Peyer's patch (tissue), 4 donors: ENCODE data around the gene ZDHHC8. TPM values are rescaled to one million over a fixed set of nuclear protein-coding genes. Genes with fewer than 3 reads are reported as not detected.

ENCODE experiments used
- DNase-seq, 3 donors: peaks; one replicate each; pipeline ENCODE4 v3.0.0-alpha.2; 2017 to 2019
- H3K27ac ChIP-seq, 4 donors: fragments of 200-600 bp; sonication (generic); one replicate each; pipeline ENCODE4 v1.5.1; 2016 to 2019
- H3K27me3 ChIP-seq, 2 donors: fragments of 200-600 bp; sonication (generic); one replicate each; pipeline ENCODE4 v1.5.1; 2019
- H3K36me3 ChIP-seq, 3 donors: fragments of 200-600 bp; sonication (generic); one replicate each; pipeline ENCODE4 v1.5.1; 2016 to 2019
- H3K4me1 ChIP-seq, 4 donors: fragments of 200-600 bp; sonication (generic); one replicate each; pipeline ENCODE4 v1.5.1; 2016 to 2019
- H3K4me3 ChIP-seq, 4 donors: fragments of 200-600 bp; sonication (generic); 1 replicate in 3 of 4; 2 replicates in 1 of 4; pipeline ENCODE4 v1.5.1; 2016 to 2019; ENCODE audit warnings: mild to moderate bottlenecking in 1 of 4
- H3K9me3 ChIP-seq, 4 donors: fragments of 200-600 bp; sonication (generic); one replicate each; pipeline ENCODE4 v1.5.1; 2016 to 2019; ENCODE audit warnings: mild to moderate bottlenecking in 1 of 4
- CTCF ChIP-seq, 6 experiments: fragments of 450-650 bp in 4 of 6; fragments of 200-600 bp in 2 of 6; sonication (generic) in 1 of 6; IDR thresholded peaks; one replicate each; pipeline ENCODE4 v1.5.1; 2017 to 2019; ENCODE audit warnings: antibody characterized with exemption in 6 of 6, mild to moderate bottlenecking in 3 of 6, moderate library complexity in 1 of 6
- POLR2A ChIP-seq, 2 donors: fragments of 450-650 bp; IDR thresholded peaks; one replicate each; pipeline ENCODE4 v1.5.1; 2017; ENCODE audit warnings: antibody characterized with exemption in 2 of 2, mild to moderate bottlenecking in 2 of 2, moderate library complexity in 2 of 2
- total RNA-seq, 4 donors: library from RNA; depleted of rRNA; stranded (reverse); fragments of >200 nt; gene quantifications; one replicate each; pipeline ENCODE4 v1.1.0, GENCODE V29; 2016

ZDHHC8 gene
- total RNA-seq, 4 donors from 2014 or later, result 4.1 to 37.0 (median 22.6) TPM

DNA sequence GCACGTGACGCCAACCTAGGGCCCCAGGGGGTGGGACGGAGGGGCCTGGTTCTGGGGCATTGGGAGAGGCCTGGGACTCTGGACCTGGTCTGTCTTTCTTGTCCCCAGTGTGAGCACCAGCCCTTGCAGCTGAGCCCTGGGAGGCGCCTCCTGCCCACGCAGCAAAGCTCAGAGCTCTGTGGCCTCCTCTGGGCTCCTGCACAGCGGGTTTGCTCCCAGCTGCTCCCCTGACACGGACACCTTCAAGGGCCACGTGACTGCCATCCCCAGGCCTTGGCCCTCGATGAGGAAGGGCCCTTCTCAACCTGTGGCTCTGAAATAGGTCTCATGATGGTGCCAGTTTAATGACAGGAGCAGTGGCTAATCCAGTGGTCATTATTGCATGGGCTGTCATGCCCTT lies 50.8 kb downstream of the ZDHHC8 start:
- Histone ChIP-seq H3K4me3 (no peak overlapping the region), H3K36me3 (no peaks in the 10 kb centered on the region), H3K27ac (no peak overlapping the region), H3K27me3 (no peaks in the 10 kb centered on the region), H3K4me1 (peaks cover 0 to 4% (median 0%) of the 10 kb centered on the region in 4 donors), H3K9me3 (no peaks in the 10 kb centered on the region)
- no peak for DNase-seq
- TF ChIP-seq POLR2A (IDR thresholded peaks at IDR 0.05) (no peak), CTCF (IDR thresholded peaks at IDR 0.05) (no peak)

DNA sequence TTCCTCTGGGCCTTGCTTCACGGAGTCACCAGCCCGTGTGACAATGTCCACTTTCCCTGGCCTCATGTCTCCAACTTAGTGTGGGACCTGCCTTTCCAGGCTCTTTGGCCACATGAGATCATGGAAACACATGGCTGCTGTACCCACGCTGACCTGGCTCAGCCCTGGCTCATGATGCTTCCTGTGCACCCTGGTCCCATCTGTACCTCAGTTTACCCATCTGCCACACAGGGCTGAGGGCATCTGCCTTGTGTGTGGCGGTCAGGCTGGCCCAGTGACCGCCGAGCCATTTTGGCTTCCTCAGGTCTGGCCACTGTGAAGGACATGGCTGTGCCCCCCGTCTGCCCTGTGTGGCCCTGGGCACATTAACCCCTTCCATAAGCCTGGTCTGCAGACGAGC lies 51.5 kb downstream of the ZDHHC8 start:
- no peak for DNase-seq
- peaks cover 0 to 4% (median 0%) of the 10 kb centered on the region in 4 donors for H3K4me1 ChIP-seq
- TF ChIP-seq CTCF (IDR thresholded peaks at IDR 0.05), result no peak
- TF ChIP-seq POLR2A (IDR thresholded peaks at IDR 0.05), result no peak
- no peaks in the 10 kb centered on the region for H3K27me3 ChIP-seq
- H3K27ac ChIP-seq, result no peak overlapping the region
- no peak overlapping the region for H3K4me3 ChIP-seq
- H3K9me3 ChIP-seq, result no peaks in the 10 kb centered on the region
- H3K36me3 ChIP-seq, result no peaks in the 10 kb centered on the region

GRCh38 chr22:20183823-20184222 lies 52.2 kb downstream of the ZDHHC8 start:
- Histone ChIP-seq H3K36me3 (no peaks in the 10 kb centered on the region), H3K4me3 (no peak overlapping the region), H3K9me3 (no peaks in the 10 kb centered on the region), H3K27ac (no peak overlapping the region), H3K4me1 (peaks cover 0 to 4% (median 0%) of the 10 kb centered on the region in 4 donors), H3K27me3 (no peaks in the 10 kb centered on the region)
- TF ChIP-seq POLR2A (IDR thresholded peaks at IDR 0.05), result no peak
- TF ChIP-seq CTCF (IDR thresholded peaks at IDR 0.05), result no peak
- no peak for DNase-seq

DNA sequence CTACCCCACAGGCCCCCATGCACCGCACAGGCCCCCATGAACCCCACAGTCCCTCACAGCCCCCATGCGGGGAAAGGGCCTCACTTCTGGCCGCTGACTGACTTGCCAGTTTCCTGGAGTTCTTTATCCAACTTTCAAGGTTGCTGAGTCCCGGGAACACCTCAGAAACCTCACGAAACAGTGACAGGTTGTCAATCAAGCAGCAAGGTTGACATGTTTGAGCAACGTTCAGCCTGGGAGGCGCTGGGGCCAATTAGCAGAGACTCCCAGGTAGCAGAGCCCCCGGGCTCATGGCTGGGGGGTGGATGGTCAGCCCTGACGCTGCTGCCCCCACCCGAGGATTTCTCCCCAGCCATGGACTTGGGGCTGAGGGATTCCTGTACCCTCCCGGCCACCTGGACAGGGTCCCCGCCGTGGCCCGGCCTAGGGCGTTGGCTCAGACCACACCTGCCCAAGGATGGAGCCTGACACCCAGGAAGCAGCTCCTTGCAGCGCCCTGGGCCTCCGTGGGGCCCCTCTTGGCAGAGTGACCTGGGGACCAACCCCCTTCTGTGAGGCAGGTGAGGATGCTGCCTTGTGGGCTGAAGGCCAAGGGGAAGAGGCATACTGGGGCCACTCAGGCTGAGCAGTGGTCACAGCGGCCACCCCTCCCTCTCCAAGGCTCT lies 53.0 kb downstream of the ZDHHC8 start:
- DNase-seq, result no peak
- no peaks in the 10 kb centered on the region for H3K36me3 ChIP-seq
- no peak overlapping the region for H3K27ac ChIP-seq
- H3K4me3 ChIP-seq, result no peak overlapping the region
- no peak for TF ChIP-seq POLR2A (IDR thresholded peaks at IDR 0.05)
- no peaks in the 10 kb centered on the region for H3K27me3 ChIP-seq
- H3K4me1 ChIP-seq, result peaks cover 0 to 4% (median 0%) of the 10 kb centered on the region in 4 donors
- no peaks in the 10 kb centered on the region for H3K9me3 ChIP-seq

GRCh38 chr22:20185750-20186149 lies 54.1 kb downstream of the ZDHHC8 start:
- Histone ChIP-seq H3K27ac (no peak overlapping the region), H3K27me3 (no peaks in the 10 kb centered on the region), H3K36me3 (no peaks in the 10 kb centered on the region), H3K9me3 (no peaks in the 10 kb centered on the region), H3K4me3 (no peak overlapping the region), H3K4me1 (peaks cover 0 to 4% (median 0%) of the 10 kb centered on the region in 4 donors)
- TF ChIP-seq CTCF (IDR thresholded peaks at IDR 0.05) (no peak), POLR2A (IDR thresholded peaks at IDR 0.05) (no peak)
- DNase-seq, result no peak

DNA sequence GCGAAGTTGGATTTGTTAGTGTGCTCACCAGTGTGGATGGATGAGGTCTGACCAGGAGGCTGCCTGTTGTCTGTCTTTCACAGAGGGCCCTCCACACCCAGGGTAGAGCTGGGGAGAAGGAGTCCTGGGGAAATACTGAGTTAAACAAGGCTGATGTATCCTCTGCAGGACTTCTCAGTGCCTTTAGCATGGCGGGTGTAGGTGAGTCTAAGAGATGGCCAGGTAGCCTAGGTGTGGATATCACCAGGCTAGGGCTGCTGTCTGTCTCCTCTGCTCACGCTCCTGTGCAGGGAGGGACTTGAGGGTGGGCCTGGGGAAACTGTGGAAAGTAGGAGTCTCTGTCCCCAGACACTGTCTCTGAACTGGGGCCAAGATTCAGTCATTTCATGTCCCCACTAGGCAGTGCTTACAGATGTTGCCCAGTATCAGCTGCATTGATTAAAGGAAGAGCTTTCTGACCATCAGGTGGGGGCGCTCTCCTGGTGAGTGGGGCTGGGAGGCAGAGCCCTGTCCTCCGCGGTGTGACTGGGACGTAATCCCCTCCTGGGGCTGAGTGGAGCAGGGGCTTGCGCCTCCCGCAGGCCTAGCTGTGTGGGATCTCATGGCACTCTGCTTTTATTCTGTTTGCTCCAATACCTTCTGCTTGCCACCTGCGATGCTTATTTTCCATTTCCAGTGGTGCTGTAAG lies 54.7 kb downstream of the ZDHHC8 start:
- Histone ChIP-seq H3K27ac (no peak overlapping the region), H3K4me3 (no peak overlapping the region), H3K4me1 (peaks cover 0 to 3% (median 0%) of the 10 kb centered on the region in 4 donors), H3K27me3 (no peaks in the 10 kb centered on the region), H3K36me3 (no peaks in the 10 kb centered on the region), H3K9me3 (no peaks in the 10 kb centered on the region)
- DNase-seq, result no peak
- TF ChIP-seq CTCF (IDR thresholded peaks at IDR 0.05) (no peak), POLR2A (IDR thresholded peaks at IDR 0.05) (no peak)
